SKM-1 (cell line): ENCODE results near the gene GPBAR1.

Experiments used
- DNase-seq: peaks from one replicate; lab custom pipeline; 2025; ENCODE audit not compliant: unreplicated experiment; lab: John Stamatoyannopoulos, UW

The GPBAR1 gene

GRCh38 chr2:218244204-218244603, 16.6 kb upstream of the GPBAR1 start:
- no peak for DNase-seq

DNA sequence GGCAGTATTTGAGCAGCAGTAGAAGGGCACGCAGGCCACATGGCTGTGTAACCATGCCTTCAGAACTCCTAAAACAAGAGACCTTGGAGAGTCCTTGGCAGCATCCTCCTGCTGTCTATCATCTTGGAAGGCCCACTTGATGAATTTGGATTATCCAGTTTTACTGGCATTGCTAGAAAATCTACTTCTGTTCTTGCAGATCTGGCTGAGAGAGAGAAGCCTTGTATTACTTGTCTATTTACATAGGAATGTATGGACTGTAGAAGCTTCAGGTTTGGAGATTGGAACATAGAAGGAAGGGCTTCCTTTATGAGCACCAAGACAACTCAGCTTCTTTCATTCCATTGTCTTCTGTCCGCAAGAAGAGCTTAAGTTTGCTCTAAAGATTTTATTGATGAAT, 16.1 kb upstream of the GPBAR1 start:
- DNase-seq, result no peak

DNA sequence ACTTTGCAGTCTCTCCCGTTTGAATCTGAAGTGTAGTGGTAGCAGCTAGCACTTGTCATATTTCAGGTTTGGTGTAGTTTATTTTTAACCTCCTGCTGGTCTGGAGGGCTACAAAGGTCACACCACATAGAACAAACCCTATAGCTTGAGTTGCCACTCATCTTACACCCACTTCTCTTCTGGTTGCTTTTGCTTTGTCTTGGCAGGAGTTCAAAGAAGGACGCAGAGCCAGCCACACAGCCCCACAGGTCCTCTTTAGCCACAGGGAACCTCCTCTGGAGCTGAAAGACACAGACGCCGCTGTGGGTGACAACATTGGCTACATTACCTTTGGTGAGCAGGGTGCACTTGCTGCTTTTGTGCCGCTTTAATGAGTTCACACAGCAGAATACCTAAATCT, 15.6 kb upstream of the GPBAR1 start:
- DNase-seq, result no peak

DNA sequence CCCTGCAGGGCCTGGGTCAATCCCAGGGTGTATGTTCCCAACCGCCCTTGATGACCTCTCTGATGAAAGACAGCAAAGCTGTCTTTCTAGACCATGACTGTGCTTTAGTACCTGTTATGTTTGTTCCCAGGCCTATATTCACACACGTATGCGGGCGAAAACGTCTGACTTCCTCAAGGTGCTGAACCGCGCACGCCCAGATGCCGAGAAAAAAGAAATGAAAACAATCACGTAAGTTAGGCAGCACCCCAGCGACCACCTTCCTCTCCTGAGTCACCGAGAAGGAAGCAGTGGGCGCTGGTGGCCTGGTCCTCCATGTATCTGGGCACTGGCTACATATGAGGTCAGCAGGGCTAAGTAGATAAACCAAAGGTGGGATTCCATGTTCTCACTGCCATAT, 11.1 kb upstream of the GPBAR1 start:
- no peak for DNase-seq

DNA sequence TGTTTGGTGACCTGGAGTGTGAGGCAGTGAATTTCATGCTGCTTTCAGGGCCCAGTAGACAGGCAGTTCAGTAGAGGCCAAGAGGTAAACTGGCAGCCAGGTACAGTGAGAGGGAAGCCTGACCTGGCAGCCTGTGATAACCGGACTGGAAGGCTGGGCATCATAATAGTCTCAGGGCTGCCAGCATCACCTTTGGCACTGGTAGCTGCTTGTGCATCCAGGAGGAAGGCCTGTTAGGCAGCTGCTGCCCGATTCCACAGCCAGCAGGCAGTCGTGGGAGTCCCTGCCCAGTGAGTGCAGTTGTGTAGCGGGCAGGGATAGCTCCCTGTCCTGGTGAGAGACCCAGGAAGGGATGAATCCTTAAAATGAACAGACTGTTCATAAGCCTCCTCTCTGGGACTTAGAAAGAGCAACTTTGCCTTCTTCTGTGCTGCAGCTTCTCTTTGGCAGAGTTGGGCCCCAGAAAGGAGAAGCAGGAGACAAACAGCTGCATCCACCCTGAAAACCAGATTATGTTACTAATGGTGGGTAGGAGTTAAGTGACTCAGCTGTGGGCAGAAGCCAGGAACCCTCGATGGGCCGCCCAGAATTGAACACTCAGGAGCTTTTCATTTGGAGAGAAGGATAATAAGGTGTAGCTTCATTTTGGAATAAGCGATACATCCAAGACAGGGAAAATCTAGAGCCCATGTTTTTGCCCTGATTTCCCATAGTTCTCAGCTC, 8.1 kb upstream of the GPBAR1 start:
- DNase-seq, result no peak

GRCh38 chr2:218253232-218253625, 7.6 kb upstream of the GPBAR1 start:
- DNase-seq, result no peak

DNA sequence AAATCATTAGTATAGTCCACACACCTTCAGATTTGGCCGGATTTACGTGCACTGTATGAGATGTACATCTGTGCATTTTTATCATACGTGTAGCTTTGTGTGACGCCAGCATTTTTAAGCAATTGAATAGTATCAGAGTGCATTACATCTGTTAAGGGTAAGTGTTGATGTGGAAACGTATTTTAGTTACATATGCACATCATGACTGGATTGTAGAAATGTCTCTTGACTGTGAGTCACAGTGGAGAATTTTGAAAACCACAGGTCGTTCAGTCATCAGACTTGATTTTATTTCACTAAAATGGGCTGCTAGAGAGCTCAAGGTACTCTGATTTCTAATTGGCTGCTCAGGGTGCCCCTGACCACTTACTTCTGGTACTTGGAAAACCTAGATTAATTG, 5.4 kb upstream of the GPBAR1 start:
- no peak for DNase-seq

DNA sequence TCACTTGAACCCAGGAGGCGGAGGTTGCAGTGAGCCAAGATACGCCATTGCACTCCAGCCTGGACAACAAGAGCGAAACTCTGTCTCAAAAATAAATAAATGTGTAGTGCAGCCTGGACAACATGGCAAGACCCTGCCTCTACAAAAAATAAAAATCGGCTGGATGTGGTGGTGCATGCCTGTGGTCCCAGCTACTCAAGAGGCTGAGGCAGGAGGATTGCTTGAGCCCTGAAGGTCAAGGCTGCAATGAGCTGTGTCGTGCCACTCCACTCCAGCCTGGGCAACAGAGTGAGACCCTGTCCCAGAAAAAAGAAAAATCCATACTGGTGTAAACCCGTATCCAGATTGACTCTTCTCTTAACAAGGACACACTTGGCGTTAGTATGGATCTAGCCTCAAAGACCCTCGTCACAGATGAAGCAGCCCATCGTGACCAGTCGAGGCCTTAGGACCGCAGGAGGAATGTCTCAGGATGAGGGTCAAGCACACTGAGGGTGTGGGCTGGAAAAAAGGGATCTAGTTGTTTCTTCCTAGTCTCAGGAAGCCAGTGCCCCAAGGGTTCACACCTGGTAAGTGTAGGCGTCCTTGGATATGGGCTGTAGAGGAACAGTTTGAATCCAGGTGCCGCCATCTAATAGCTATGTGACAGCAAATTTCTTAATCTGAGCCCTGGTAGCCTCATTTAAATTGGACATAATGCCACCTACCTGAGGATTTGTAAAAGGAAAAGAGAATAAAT, 4.0 kb upstream of the GPBAR1 start:
- DNase-seq, result no peak

- peak; percentile 88 for DNase-seq
These were observed 3.3 kb upstream of the GPBAR1 start for GRCh38 chr2:218257390-218257981.

DNA sequence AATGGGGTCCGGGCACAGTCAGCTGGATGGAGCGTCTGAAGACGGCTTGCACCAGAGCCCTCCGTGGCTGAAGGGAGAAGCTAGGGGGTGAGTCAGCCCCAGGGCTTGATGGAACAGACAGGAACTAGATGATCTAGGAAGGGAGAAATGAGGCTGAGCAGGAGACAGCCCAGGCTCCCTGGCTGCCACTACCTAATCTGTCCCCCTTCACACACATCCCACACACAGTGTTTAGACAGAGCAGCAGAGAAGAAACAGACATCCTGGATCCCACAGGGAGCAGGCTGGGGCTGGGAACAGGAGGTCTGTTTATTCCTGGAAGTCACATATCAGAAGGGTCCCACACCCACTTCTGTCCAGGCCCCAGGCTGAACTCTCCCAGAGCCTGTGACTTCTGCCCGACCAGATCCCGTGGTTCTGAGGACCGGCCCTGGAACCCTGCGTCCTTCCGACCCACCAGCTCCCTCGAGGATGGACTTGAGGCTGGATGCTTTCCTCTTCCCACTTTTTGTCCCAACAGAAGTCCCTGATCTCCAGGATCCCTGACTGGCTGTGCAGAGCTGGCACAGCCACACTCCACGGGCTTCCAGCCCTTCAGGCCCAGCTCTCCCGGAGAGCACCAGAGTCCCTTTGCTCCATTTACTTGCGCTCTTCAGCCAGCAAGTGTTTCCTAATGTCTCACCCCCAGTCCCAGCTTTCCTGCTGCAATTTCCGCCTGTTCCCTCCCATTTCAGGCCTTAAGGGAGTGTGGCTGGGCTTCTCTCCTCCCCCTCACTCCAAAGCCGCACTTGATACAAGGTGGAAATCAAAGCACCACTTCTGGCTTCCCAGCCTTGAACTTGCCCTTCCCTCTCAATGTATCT, 1.5 kb upstream of the GPBAR1 start:
- no peak for DNase-seq

DNA sequence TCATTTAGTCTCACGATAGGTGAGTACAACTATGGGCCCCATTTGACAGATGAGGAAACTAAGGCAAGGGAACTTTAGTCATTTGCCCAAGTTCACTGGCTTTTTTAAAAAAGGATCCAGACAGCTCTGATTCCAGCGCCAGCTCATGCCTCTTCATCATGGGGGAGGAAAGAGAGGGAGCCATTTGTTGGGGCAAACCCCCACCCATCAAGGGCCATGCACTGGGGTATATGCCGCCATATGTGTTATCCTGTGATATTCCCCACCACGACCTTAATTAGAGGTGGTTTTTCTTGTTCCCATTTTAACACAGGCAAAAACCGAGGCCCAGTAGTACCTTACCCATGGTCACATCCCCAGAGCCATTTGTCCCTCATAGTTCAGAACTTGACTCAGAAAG, 649 bp upstream of the GPBAR1 start:
- no peak for DNase-seq

DNA sequence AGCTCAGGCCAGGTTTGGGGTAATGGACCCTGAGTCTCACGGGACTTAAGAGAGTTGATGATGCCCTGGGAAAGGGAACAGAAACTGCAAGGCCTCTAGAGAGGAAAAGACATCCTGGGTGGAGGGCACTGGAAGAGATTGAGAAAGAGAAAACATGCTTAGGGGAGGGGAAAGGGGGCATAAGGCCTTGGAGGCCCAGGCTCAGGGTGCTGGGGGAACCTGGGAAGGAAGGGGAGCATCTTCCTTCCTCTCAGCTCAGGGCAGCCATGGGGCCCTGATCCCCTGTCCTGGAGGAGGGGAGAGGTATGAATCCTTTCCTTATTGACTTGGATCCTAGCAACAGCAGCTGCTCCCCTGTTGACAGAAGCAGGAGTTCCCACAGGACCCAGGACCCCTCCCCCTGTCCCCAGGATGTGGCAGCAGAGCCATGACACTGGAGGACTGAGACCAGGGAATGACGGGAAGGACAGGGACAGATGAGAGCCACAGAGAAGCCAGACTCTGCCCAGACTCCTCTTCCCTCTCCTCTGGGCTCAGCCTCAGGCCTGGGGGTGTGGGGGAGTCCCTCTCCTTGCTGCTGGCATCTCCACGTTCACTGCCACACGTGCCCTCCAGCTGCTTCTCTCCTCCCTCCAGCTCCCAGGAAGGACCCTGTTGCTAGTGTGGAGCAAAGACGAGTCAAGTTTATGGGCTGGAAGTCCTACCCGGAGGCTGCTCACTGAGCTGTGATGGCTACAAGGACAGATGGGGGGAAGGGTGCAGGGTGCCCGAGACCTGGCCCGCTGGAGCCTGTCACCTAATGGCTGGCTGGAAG, 815 bp downstream of the GPBAR1 start:
- DNase-seq, result no peak

GRCh38 chr2:218262237-218262600, 1.4 kb downstream of the GPBAR1 start:
- no peak for DNase-seq

- no peak for DNase-seq
These were observed 2.1 kb downstream of the GPBAR1 start for GRCh38 chr2:218262631-218263586.

GRCh38 chr2:218263817-218264641, 3.2 kb downstream of the GPBAR1 start:
- no peak for DNase-seq

DNA sequence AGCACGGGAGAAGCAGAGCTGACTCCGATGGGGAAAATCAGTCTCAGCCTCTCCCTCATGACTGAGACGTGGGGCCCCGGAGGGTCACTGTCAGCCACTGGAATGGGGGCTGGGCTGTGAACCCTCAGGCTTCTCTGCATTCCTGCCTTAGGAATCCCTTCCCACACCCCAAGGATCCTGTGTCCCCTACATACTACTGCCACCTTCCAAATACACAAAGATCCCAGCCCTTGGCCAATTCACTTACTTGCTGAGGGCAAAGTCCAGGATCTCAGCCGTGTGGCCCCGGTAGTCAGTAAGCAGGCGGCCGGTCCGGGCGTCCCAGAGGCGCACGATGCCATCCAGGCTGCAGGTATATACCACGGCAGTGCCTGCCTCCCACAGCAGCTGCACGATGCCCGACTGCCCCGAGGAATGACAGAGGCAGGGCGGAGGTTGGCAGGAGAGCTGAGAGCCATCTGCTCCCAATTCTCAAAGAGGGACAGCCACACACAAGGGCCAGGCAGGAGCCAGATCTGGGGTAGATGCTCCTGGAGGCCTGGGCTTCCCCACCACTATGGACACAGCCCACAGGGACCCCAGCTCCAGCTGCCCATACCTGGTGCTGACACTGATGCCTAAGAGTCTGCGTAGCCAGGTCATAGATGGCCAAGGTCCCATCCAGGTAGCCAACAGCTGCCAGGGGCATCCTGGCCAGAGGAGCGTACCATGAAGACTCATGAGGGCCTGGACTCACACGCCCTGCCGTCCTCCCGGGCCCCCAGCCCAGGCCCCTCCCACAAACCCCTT, 4.2 kb downstream of the GPBAR1 start:
- DNase-seq, result no peak

- no peak for DNase-seq
These were observed 4.8 kb downstream of the GPBAR1 start for GRCh38 chr2:218265626-218266025.
